ENCODE measurements around the gene RALY.
A peak's percentile ranks its signal among the peaks of the same experiment; 100 is the strongest.

RALY gene

DNA sequence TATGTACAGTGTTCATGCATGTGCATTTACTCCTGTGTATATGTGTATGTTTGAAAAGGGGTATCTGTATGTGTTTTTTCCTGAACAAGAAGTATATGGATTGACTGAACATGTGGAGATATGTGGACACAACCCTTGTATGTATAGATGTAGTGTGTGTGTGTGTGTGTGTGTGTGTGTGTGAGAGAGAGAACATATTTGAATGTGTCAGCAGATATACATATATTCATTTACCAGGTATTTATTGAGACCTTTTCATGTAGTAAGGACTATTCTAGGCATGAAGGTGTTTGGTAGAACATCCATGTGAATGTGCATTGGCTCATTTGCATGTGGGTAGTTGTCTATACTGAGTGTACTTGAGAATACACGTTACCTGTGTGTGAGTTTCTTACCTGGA, 79.1 kb downstream of the RALY start:
- no peak for DNase-seq (ENCODE audit: low read depth)
- no peak overlapping the region for H3K4me3 ChIP-seq (ENCODE audit: low read length)
- TF ChIP-seq, protein P1, sequence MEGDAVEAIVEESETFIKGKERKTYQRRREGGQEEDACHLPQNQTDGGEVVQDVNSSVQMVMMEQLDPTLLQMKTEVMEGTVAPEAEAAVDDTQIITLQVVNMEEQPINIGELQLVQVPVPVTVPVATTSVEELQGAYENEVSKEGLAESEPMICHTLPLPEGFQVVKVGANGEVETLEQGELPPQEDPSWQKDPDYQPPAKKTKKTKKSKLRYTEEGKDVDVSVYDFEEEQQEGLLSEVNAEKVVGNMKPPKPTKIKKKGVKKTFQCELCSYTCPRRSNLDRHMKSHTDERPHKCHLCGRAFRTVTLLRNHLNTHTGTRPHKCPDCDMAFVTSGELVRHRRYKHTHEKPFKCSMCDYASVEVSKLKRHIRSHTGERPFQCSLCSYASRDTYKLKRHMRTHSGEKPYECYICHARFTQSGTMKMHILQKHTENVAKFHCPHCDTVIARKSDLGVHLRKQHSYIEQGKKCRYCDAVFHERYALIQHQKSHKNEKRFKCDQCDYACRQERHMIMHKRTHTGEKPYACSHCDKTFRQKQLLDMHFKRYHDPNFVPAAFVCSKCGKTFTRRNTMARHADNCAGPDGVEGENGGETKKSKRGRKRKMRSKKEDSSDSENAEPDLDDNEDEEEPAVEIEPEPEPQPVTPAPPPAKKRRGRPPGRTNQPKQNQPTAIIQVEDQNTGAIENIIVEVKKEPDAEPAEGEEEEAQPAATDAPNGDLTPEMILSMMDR (IDR thresholded peaks at IDR 0.05; ENCODE audit: insufficient read depth, low read depth, low read length, missing control alignments), result no peak

DNA sequence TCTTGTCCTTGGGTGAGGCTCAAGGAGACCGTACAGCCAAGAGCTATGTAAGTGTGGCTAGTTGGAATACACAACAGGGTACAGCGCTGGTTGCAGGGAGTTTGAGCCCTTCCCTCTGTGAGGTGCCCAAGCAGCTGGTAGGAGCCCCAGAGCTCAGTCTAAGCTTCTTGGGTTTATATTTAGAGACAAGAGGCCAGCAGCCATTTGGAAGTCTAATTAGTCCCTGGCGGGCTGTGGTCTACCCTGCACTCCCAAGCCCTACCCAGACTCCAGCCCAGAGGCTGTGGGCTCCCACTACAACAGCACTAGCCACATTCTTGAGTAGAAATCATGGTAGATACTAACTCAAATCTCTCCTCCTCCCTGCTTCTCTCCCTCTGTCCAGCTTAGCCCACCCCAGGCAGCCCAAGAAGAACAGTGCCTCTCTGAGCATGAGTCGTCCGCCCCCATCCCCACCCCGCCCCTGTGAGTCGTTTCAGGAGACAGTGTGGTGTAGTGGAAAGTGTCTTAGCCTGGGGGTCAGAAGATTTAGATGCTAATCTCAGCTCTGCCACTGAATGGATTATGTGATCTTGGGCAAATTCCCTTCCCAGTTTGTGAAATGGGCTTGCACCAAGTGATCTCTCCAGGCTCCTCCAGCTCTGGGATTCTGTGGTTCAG, 80.5 kb downstream of the RALY start:
- TF ChIP-seq, protein P1 (IDR thresholded peaks at IDR 0.05; ENCODE audit: insufficient read depth, low read depth, low read length, missing control alignments), result no peak
- DNase-seq (ENCODE audit: low read depth), result peak; percentile 40
- no peak overlapping the region for H3K4me3 ChIP-seq (ENCODE audit: low read length)

DNA sequence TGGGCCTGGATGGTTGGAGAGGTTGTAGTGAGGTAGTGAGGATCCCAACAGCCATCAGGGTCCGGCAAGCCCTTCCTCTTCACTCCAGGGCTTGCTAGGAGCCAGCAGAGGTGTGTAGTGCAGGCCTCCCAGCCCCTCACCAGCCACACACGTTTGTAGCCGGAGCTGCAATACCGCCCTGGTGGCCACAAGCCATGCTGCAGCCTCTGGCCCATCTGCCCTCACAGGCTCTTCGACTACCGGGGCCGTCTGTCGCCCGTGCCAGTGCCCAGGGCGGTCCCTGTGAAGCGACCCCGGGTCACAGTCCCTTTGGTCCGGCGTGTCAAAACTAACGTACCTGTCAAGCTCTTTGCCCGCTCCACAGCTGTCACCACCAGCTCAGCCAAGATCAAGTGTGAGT, 81.9 kb downstream of the RALY start:
- DNase-seq (ENCODE audit: low read depth), result no peak
- TF ChIP-seq, protein P1 (IDR thresholded peaks at IDR 0.05; ENCODE audit: insufficient read depth, low read depth, low read length, missing control alignments), result peak; percentile 17
- H3K4me3 ChIP-seq (ENCODE audit: low read length), result no peak overlapping the region

DNA sequence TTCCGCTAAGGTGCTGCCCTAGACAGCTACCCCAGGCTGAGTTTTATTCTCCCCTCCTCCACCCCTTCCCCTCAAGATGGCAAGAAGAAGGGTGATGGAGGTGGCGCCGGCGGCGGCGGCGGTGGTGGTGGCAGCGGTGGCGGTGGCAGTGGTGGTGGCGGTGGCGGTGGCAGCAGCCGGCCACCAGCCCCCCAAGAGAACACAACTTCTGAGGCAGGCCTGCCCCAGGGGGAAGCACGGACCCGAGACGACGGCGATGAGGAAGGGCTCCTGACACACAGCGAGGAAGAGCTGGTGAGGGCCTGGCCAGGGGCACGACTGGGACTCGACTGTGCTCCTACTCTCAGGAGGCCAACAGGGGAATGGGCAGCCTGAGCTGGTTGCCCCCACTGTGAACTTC, 83.2 kb downstream of the RALY start:
- no peak for DNase-seq (ENCODE audit: low read depth)
- TF ChIP-seq, protein P1 (IDR thresholded peaks at IDR 0.05; ENCODE audit: insufficient read depth, low read depth, low read length, missing control alignments), result no peak
- H3K4me3 ChIP-seq (ENCODE audit: low read length), result no peak overlapping the region

DNA sequence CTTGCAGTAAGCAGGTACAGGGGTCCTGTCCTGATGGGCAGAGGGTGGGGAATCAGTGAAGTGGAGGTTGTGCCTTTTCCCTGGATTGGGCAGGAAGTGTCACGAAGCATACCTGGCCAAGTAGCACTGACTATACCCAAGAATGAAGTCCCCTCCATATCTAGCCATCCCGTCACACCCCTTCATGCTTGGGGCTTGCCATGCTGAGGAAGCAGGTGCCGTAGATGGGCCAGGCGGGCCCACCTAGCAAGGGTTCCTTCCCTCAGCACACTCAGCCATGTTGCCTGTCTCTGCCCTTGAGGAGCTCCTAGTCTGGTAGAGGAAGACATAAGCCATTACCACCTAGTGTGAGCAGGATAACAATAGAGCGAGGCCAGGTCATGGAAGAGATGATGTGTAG, 84.8 kb downstream of the RALY start:
- no peak for DNase-seq (ENCODE audit: low read depth)
- TF ChIP-seq, protein P1 (IDR thresholded peaks at IDR 0.05; ENCODE audit: insufficient read depth, low read depth, low read length, missing control alignments), result no peak
- no peak overlapping the region for H3K4me3 ChIP-seq (ENCODE audit: low read length)

DNA sequence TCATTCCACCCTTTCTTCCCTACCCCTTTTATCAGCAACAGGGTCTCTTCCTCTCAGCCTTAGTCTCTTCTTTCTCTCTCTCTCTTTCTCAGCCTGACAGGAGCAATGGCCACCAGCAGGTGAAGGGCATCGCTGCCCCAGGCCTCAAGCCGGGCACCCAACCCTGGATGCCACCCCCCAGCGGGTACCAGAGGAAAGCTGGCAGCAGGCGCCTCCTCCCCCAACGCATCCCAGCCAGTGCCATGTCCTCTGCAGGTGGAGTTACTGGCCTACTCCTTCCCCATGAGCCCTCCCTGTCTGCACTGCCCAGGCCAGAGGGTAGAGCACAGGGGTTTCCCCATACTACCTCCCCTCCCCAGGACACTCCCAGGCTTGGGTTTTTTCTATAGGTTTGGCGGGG, 86.1 kb downstream of the RALY start:
- DNase-seq (ENCODE audit: low read depth), result no peak
- TF ChIP-seq, protein P1 (IDR thresholded peaks at IDR 0.05; ENCODE audit: insufficient read depth, low read depth, low read length, missing control alignments), result no peak
- H3K4me3 ChIP-seq (ENCODE audit: low read length), result no peak overlapping the region

DNA sequence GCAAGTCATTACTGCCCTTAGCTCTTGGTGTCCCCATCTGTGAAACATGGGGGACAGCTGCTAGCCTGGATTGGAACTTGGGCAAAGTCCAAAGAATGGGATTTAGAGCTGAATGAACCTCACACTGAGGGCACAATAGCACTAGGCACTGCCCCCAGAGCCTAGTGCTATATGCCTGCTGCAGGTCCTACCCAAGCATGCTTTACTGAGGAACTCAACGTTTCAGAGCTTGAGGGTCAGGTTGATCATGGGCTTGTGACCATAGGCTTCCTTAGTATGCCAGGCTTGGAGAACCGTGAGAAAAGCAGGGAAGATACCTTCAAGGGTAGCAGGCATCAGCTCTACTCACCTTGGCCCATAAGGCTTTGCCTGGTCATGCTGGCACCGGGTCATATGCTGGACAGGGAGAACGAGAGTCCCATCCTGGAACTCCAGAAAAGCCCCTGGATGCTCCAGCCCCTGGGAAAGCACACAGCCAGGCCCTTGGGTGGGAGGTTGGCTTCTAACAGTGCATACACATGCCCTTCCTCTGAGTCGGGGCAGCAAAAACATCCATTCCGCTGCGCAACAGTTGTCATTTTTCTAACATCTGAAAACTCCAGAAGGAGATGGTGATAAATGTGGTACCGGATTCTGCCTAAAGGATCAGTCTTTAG, 88.6 kb downstream of the RALY start:
- TF ChIP-seq, protein P1 (IDR thresholded peaks at IDR 0.05; ENCODE audit: insufficient read depth, low read depth, low read length, missing control alignments), result no peak
- H3K4me3 ChIP-seq (ENCODE audit: low read length), result no peak overlapping the region
- no peak for DNase-seq (ENCODE audit: low read depth)
